Keratinocyte (primary cell): ENCODE measurements around the gene CFAP54.

Experiments used
- CTCF ChIP-seq, 3 experiments: IDR thresholded peaks in 1 of 3; conservative IDR thresholded peaks in 1 of 3; optimal IDR thresholded peaks in 1 of 3; 2 replicates in 2 of 3; 3 replicates in 1 of 3; pipeline versions ENCODE3 to v1.5.1; 2011; ENCODE audit warnings: low read length in 3 of 3, mild to moderate bottlenecking in 3 of 3, moderate library complexity in 2 of 3, control low read depth in 1 of 3, inconsistent platforms in 1 of 3; ENCODE audit not compliant: insufficient read depth in 2 of 3; ENCODE audit errors: extremely low read depth in 1 of 3
- EZH2 ChIP-seq: IDR thresholded peaks from one replicate; pipeline ENCODE4 v1.6.1; 2012; ENCODE audit warnings: inconsistent platforms, mild to moderate bottlenecking, low read length, moderate library complexity

- TF ChIP-seq EZH2: no peak
- TF ChIP-seq CTCF (optimal IDR thresholded peaks at IDR 0.05 in 1 of 3, IDR thresholded peaks at IDR 0.05 in 1 of 3, conservative IDR thresholded peaks at IDR 0.05 in 1 of 3; ENCODE audit: extremely low read depth in 1 of 3, insufficient read depth in 2 of 3, low read length in 3 of 3): no peak
Observed at GRCh38 chr12:96912261-96912660, 422.9 kb downstream of the CFAP54 start.
